Upper lobe of left lung (tissue), 4 donors: ENCODE measurements around the gene LLCFC1.

Experiments
- CTCF ChIP-seq, 6 experiments: fragments of 450-650 bp in 4 of 6; fragments of 200-600 bp in 2 of 6; sonication (generic) in 2 of 6; IDR thresholded peaks; one replicate each; pipeline ENCODE4 v1.5.1; 2016 to 2019; ENCODE audit warnings: antibody characterized with exemption in 6 of 6
- EP300 ChIP-seq, 4 donors: sonication (generic); formaldehyde crosslinking; IDR thresholded peaks; one replicate each; pipeline ENCODE4 v1.5.1; 2017; ENCODE audit warnings: antibody characterized with exemption in 4 of 4, control low read depth in 2 of 4
- POLR2A ChIP-seq, 4 donors: fragments of 450-650 bp; IDR thresholded peaks; one replicate each; pipeline ENCODE4 v1.5.1; 2016 to 2017; ENCODE audit warnings: antibody characterized with exemption in 4 of 4, mild to moderate bottlenecking in 2 of 4
- POLR2AphosphoS5 ChIP-seq, 2 donors: sonication (generic); formaldehyde crosslinking; IDR thresholded peaks; one replicate each; pipeline ENCODE4 v1.5.1; 2017; ENCODE audit warnings: antibody characterized with exemption in 2 of 2

- TF ChIP-seq CTCF (IDR thresholded peaks at IDR 0.05) (no peak), POLR2AphosphoS5 (IDR thresholded peaks at IDR 0.05) (no peak), POLR2A (IDR thresholded peaks at IDR 0.05) (no peak), EP300 (IDR thresholded peaks at IDR 0.05) (no peak)
Observed at GRCh38 chr7:142933624-142934023, 5.7 kb upstream of the LLCFC1 start, which contains the start of gene TRPV5.
